ENCODE results near the gene HOXB1.

DNA sequence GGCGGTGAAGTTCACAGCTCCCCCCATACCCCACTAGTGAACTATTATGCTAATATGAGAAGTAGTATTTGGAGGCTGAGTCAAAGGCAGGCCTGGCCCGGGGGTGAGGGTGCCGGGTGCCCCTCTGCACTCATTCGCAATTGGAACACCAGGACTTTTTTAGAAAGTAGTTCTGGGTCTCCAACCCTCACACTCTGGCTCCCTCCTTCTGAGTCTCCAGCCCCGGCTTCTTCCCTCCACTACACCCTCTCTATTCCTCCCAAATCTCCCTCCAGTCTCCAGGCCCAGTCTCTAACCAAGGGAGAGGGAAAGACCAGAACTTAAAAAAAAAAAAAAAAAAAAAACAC is 25.4 kb upstream of the HOXB1 start:
- TF ChIP-seq, protein P1, sequence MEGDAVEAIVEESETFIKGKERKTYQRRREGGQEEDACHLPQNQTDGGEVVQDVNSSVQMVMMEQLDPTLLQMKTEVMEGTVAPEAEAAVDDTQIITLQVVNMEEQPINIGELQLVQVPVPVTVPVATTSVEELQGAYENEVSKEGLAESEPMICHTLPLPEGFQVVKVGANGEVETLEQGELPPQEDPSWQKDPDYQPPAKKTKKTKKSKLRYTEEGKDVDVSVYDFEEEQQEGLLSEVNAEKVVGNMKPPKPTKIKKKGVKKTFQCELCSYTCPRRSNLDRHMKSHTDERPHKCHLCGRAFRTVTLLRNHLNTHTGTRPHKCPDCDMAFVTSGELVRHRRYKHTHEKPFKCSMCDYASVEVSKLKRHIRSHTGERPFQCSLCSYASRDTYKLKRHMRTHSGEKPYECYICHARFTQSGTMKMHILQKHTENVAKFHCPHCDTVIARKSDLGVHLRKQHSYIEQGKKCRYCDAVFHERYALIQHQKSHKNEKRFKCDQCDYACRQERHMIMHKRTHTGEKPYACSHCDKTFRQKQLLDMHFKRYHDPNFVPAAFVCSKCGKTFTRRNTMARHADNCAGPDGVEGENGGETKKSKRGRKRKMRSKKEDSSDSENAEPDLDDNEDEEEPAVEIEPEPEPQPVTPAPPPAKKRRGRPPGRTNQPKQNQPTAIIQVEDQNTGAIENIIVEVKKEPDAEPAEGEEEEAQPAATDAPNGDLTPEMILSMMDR (IDR thresholded peaks at IDR 0.05) = no peak
- no peak for TF ChIP-seq EZH2 (IDR thresholded peaks at IDR 0.05)
